NCI-H2171 (cell line): ENCODE measurements around the gene S100A12.

Source experiments
- DNase-seq: peaks from one replicate; lab custom pipeline; 2025; lab: John Stamatoyannopoulos, UW

Gene S100A12

DNA sequence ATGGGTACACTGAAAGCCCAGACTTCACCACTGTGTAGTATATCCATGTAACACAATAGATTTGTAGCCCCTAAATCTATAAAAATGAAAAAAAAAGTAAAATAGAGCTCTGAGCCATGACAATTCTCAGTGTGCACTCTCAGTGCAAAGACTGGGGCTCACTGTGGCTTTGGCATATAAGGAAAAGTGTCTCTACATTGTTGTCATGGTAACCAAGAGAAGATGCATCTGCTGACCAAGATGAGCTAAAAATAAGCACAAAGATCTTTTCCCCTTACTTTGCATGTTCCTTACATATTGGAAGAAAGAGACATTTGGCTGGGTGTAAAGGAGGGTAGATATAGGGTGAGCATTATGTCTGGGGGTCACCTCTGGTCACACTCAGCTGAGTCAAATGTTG is 38.8 kb downstream of the S100A12 start:
- DNase-seq, result no peak

DNA sequence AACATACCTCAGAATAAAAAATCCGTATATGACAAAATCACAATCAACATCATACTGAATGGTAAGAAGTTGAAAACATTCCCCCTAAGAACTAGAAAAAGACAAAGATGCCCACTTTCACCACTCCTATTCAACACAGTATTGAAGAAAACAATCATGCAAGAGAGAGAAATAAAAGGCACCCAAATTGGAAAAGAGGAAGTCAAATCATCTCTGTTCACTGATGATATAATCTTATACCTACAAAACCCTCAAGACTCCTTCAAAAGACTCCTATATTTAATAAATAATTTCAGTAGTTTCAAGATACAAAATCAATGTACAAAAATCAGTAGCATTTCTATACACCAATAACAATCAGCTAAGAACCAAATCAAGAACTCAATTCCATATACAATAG is 41.5 kb downstream of the S100A12 start:
- no peak for DNase-seq

DNA sequence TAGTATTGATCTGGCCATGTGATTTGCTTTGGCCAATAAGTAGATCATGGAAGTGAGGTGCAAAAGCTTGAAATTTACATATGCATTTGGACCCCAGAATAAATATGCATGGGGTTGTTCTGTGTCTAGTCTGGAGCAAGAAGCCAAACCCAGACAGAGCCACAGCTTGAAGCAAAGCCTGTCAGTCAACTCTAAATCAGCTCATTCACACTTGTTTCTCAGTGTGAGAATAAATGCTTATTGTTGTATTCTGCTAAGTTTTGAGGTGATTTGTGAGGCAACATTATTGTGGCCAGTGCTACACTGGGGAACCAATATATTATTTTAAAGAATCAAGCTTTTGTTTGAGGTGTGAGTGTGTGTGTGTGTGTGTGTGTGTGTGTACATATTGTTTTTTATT is 50.5 kb downstream of the S100A12 start:
- no peak for DNase-seq
